Measurements from ENCODE around the gene C1QBP. TPM values are rescaled to one million over a fixed set of nuclear protein-coding genes. Genes with fewer than 3 reads are reported as not detected.

The C1QBP gene
- total RNA-seq, 1 donor from 2014 or later, result 541 TPM

DNA sequence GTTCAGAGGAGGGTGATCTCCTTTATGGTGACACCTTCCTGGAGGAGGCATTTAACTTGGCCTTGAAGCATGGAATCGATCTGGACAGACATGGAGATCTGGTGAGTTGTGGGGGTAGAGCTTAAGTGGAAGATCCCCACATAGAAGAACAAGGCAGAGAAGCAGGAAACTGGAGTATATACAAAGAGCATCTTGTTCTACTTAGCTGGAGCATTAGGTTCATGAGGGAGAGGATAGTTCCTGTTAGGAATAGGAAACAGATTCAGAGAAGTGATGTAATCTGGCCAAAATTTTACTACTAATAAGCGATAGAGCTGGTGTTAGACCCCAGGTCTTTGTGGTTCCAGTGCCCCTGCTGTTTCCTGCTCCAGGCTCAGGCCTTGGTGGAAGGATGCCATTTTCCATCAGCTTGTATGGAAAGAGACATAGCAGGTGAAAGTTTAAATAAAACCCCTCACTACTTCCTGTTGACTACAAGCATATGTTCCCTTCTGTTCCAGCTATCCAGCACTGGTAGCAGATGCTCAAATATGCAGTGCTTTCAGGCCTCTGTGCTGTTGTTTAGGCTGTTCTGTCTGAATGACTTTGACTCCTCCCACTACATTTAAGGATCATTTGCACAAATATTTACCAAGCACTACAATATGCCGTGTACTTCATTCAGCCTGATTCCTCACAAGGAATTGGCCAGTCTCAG lies 9.6 kb downstream of the C1QBP start:
- no peak for FAIRE-seq
- Histone ChIP-seq H3K36me3 (ENCODE audit: control insufficient read depth, insufficient read depth, low read length) (peaks cover 27% of the 10 kb centered on the region), H3K27me3 (ENCODE audit: control insufficient read depth, insufficient read depth, low read length) (no peaks in the 10 kb centered on the region), H3K4me3 (ENCODE audit: low read depth, low read length) (no peak overlapping the region)
- no peak for DNase-seq (ENCODE audit: low read depth)
- TF ChIP-seq, protein P1, sequence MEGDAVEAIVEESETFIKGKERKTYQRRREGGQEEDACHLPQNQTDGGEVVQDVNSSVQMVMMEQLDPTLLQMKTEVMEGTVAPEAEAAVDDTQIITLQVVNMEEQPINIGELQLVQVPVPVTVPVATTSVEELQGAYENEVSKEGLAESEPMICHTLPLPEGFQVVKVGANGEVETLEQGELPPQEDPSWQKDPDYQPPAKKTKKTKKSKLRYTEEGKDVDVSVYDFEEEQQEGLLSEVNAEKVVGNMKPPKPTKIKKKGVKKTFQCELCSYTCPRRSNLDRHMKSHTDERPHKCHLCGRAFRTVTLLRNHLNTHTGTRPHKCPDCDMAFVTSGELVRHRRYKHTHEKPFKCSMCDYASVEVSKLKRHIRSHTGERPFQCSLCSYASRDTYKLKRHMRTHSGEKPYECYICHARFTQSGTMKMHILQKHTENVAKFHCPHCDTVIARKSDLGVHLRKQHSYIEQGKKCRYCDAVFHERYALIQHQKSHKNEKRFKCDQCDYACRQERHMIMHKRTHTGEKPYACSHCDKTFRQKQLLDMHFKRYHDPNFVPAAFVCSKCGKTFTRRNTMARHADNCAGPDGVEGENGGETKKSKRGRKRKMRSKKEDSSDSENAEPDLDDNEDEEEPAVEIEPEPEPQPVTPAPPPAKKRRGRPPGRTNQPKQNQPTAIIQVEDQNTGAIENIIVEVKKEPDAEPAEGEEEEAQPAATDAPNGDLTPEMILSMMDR (IDR thresholded peaks at IDR 0.05; ENCODE audit: insufficient read depth, low read length, severe bottlenecking), result no peak

DNA sequence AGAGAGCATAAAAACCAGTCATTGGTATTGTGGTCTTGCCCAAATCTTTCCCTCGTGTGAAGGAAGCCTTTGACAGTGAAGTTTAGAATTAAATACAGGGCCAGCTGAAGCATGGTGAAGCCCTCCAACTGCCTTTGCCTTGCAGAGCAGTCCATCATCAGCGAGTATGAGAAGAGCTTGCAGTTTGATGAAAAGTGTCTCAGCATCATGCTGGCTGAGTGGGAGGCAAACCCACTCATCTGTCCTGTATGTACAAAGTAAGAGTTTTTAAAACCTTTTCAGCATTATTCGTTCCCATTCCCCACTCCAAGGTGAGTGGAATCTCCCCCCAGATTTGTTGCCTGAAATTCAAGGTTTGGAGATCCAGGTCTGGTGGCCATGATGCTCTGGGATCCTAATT lies 13.1 kb downstream of the C1QBP start:
- DNase-seq (ENCODE audit: low read depth), result no peak
- H3K27me3 ChIP-seq (ENCODE audit: control insufficient read depth, insufficient read depth, low read length), result no peaks in the 10 kb centered on the region
- H3K36me3 ChIP-seq (ENCODE audit: control insufficient read depth, insufficient read depth, low read length), result peaks cover 16% of the 10 kb centered on the region
- TF ChIP-seq, protein P1 (IDR thresholded peaks at IDR 0.05; ENCODE audit: insufficient read depth, low read length, severe bottlenecking), result no peak
- H3K4me3 ChIP-seq (ENCODE audit: low read depth, low read length), result no peak overlapping the region
- FAIRE-seq, result peak; percentile 18

DNA sequence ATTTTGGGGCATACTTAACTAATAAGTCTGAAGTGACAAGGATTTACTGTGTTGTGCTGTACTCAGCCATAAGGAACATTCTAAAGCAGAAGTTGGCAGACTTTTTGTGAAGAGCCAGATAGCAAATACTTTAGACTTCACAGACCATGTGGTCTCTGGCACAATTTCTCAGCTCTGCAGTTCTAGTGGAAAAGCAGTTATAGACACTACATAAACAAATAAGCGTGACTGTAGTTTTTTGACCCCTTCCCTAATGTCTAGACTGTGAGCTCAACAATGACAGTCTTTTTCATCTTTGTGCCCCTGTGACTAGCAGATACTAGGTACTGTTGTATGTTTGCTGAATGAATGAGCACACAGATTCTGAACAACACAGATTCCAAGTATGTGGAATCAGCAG lies 14.0 kb downstream of the C1QBP start:
- DNase-seq (ENCODE audit: low read depth), result no peak
- TF ChIP-seq, protein P1 (IDR thresholded peaks at IDR 0.05; ENCODE audit: insufficient read depth, low read length, severe bottlenecking), result no peak
- Histone ChIP-seq H3K36me3 (ENCODE audit: control insufficient read depth, insufficient read depth, low read length) (peaks cover 16% of the 10 kb centered on the region), H3K27me3 (ENCODE audit: control insufficient read depth, insufficient read depth, low read length) (no peaks in the 10 kb centered on the region), H3K4me3 (ENCODE audit: low read depth, low read length) (no peak overlapping the region)
- no peak for FAIRE-seq

DNA sequence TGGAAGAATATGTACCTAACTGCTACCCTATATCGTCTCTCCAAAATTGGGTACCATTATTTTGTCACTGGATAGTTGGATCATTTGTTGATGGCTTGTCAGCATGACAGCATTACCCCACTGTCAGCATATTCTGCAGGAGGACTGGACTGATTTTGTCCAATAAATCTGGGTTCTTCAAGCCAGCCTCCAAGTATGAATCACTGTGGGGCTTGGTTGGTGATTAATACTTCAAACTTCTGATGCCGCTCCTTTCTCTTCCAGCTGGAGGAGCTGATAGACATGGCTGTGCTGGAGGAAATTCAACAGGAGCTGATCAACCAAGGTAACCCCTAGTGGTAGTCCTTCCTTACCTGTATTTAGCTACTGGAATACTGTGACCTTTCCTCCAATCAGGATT lies 16.4 kb downstream of the C1QBP start:
- Histone ChIP-seq H3K27me3 (ENCODE audit: control insufficient read depth, insufficient read depth, low read length) (no peaks in the 10 kb centered on the region), H3K36me3 (ENCODE audit: control insufficient read depth, insufficient read depth, low read length) (peaks cover 10% of the 10 kb centered on the region), H3K4me3 (ENCODE audit: low read depth, low read length) (no peak overlapping the region)
- DNase-seq (ENCODE audit: low read depth) (peak; percentile 92), FAIRE-seq (peak; percentile 85)
- TF ChIP-seq, protein P1 (IDR thresholded peaks at IDR 0.05; ENCODE audit: insufficient read depth, low read length, severe bottlenecking), result peak; percentile 44

DNA sequence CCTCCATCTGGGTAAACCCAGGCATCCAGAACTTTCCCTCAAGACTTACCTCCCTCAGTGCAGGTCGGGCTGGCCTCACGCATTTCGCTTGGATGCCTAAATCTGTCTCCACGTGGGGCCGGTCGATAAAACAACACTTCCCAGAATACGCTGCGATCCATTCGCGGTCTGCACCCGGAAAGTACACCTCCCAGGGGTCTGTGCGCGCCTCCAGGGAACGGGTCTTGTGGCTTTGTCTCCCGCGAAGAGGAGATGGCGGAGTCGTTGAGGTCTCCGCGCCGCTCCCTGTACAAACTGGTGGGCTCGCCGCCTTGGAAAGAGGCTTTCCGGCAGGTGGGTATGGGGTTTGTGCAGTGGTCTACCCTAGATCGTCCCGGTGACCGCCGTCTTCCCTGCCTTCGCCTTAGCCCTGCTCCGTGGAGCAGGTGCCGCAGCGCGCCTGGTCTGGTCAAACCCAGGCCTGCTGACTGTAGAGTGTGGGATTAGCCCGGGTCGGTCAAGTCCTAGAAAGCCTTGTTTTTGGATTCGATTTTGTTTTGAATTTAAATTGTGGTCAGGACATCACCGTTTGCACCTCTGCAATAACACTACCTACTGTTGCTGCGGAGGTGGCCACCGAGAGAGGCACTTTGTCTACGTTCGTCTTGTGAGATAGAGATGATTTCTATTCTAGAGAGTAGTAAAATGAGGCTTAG lies 18.8 kb downstream of the C1QBP start, which contains the start of gene RPAIN:
TSS of gene RPAIN (plus strand) at position 224 of the 695 bp plus-strand sequence. CDS start at position 253, 29 bp downstream.
- DNase-seq (ENCODE audit: low read depth) (peak; percentile 8), FAIRE-seq (no peak)
- peaks cover 8% of the 10 kb centered on the region for H3K36me3 ChIP-seq (ENCODE audit: control insufficient read depth, insufficient read depth, low read length)
- no peaks in the 10 kb centered on the region for H3K27me3 ChIP-seq (ENCODE audit: control insufficient read depth, insufficient read depth, low read length)
- TF ChIP-seq, protein P1 (IDR thresholded peaks at IDR 0.05; ENCODE audit: insufficient read depth, low read length, severe bottlenecking), result no peak
- peak within 1 kb of the TSS; percentile 71 for H3K4me3 ChIP-seq (ENCODE audit: low read depth, low read length)

Measured in bronchial epithelial cell (primary cell).